Ovary (tissue), 9 donors: ENCODE data around the gene PCYOX1L. TPM values are rescaled to one million over a fixed set of nuclear protein-coding genes. Genes with fewer than 3 reads are reported as not detected.

Experiments used
- DNase-seq, 5 donors: peaks; one replicate each; pipeline ENCODE4 v3.0.0-alpha.2; 2019 to 2020
- H3K27ac ChIP-seq, 2 donors: fragments of 200-600 bp; one replicate each; pipeline versions ENCODE4 v1.5.1 to v1.8.0; 2019 to 2022
- H3K27me3 ChIP-seq: fragments of 200-600 bp; one replicate; pipeline ENCODE4 v1.8.0; 2022
- H3K36me3 ChIP-seq: fragments of 200-600 bp; sonication (generic); one replicate; pipeline ENCODE4 v1.5.1; 2019
- H3K4me1 ChIP-seq: one replicate; pipeline ENCODE4 v1.8.1; 2013; ENCODE audit warnings: mild to moderate bottlenecking, moderate library complexity; ENCODE audit not compliant: insufficient read depth
- H3K4me3 ChIP-seq: fragments of 200-600 bp; sonication (generic); one replicate; pipeline ENCODE4 v1.5.1; 2017
- H3K9me3 ChIP-seq, 2 donors: fragments of 200-600 bp in 1 of 2; sonication (generic) in 1 of 2; one replicate each; pipeline versions ENCODE4 v1.5.1 to v1.8.1; 2013 to 2019; ENCODE audit warnings: mild to moderate bottlenecking in 1 of 2, moderate library complexity in 1 of 2
- CTCF ChIP-seq, 3 donors: fragments of 450-650 bp in 2 of 3; fragments of 200-600 bp in 1 of 3; IDR thresholded peaks; one replicate each; pipeline versions ENCODE4 v1.5.1 to v1.8.0; 2016 to 2022; ENCODE audit warnings: antibody characterized with exemption in 3 of 3, mild to moderate bottlenecking in 1 of 3
- EP300 ChIP-seq: sonication (generic); formaldehyde crosslinking; IDR thresholded peaks from one replicate; pipeline ENCODE4 v1.6.1; 2017; ENCODE audit warnings: antibody characterized with exemption
- POLR2A ChIP-seq: fragments of 450-650 bp; IDR thresholded peaks from one replicate; pipeline ENCODE4 v1.6.1; 2017; ENCODE audit warnings: antibody characterized with exemption, mild to moderate bottlenecking, moderate library complexity
- WGBS, 3 donors: extraction: QIAGEN DNeasy Blood & Tissue Kit in 1 of 3; methylation state at CpG; one replicate each; pipeline versions ENCODE4 v1.1.5 to v1.1.7; 2013 to 2017; 5-methylcytosine and 5-hydroxymethylcytosine counted together
- intact Hi-C, 4 donors: fragments of 100-400 bp; cut with DNase I; formaldehyde crosslinking; loops; one replicate each; pipeline versions ENCODE4 v1.11.0 to v1.15.1; 2022 to 2023
- polyA plus RNA-seq, 2 donors: library from polyadenylated mRNA; stranded (reverse); fragments of 200-250 nt in 1 of 2; fragments of 350-450 nt in 1 of 2; fragmentation: Illumina TruSeq in 1 of 2; extraction: RNeasy Lipid Tissue Mini Kit (QIAGEN cat#74804) in 1 of 2; gene quantifications; one replicate each; pipeline ENCODE4 v1.2.3, GENCODE V29; 2013 to 2014
- total RNA-seq, 7 donors: library from RNA; depleted of rRNA in 2 of 7; stranded (reverse); fragments of >200 nt in 2 of 7; fragmentation: NEBNext Ultra II Directional in 3 of 7; extraction: Animal tissue kit (Norgen Biotek cat#: 25700) in 3 of 7; gene quantifications; one replicate each; pipeline versions ENCODE4 v1.1.0 to v1.2.4, GENCODE V29; 2016 to 2023
- donor health status: DM: no; HTN: no; CAD: no; lungs with moderate emphysema.
- donor health status: DM: no; HTN: no; CAD: no.
- donor health status: Bipolar disorder and iron deficiency.
- donor health status: DM: yes; HTN: yes; CAD: no.
- donor health status: DM: no; HTN: no; CAD: no.
- donor health status: DM: yes; HTN: yes; CAD: no.

Gene PCYOX1L
- total and polyA plus RNA-seq, 9 donors, result 5.8 to 15.2 (median 8.8) TPM

- no peaks in the 10 kb centered on the region for H3K36me3 ChIP-seq
Measured at GRCh38 chr5:149355688-149356087, 2.2 kb upstream of the PCYOX1L start.

GRCh38 chr5:149356391-149356790, 1.5 kb upstream of the PCYOX1L start:
- intact Hi-C loops, result no loop called here
- Histone ChIP-seq H3K27ac (no peak overlapping the region), H3K4me3 (no peak overlapping the region), H3K27me3 (no peaks in the 10 kb centered on the region), H3K4me1 (peaks cover 2% of the 10 kb centered on the region), H3K9me3 (no peaks in the 10 kb centered on the region), H3K36me3 (no peaks in the 10 kb centered on the region)
- 91 to 94% (median 91%) methylated on average over 8 of the region's 8 CpGs for WGBS, 3 donors
- no peak for DNase-seq
- TF ChIP-seq CTCF (IDR thresholded peaks at IDR 0.05) (no peak), POLR2A (no peak), EP300 (no peak)

More at GRCh38 chr5:149355688-149356087, 2.2 kb upstream of the PCYOX1L start:
- Histone ChIP-seq H3K9me3 (no peaks in the 10 kb centered on the region), H3K4me1 (peaks cover 2% of the 10 kb centered on the region), H3K4me3 (no peak overlapping the region), H3K27me3 (no peaks in the 10 kb centered on the region), H3K27ac (no peak overlapping the region)
- no peak for TF ChIP-seq CTCF (IDR thresholded peaks at IDR 0.05)
- TF ChIP-seq POLR2A, result no peak
- TF ChIP-seq EP300, result no peak
- 78 to 95% (median 89%) methylated on average over 1 of the region's 1 CpG for WGBS, 3 donors
- no peak for DNase-seq
- intact Hi-C loops, result no loop called here

- Histone ChIP-seq H3K36me3 (no peaks in the 10 kb centered on the region), H3K4me3 (peak overlapping the region; percentile 53), H3K27ac (peak overlapping the region; percentile 1 to 71), H3K27me3 (no peaks in the 10 kb centered on the region), H3K9me3 (no peaks in the 10 kb centered on the region), H3K4me1 (peaks cover 2% of the 10 kb centered on the region)
- intact Hi-C loops, result no loop called here
- WGBS, 3 donors, result 1% methylated on average over 18 of the region's 18 CpGs
- no peak for TF ChIP-seq EP300
- no peak for TF ChIP-seq POLR2A
- no peak for TF ChIP-seq CTCF (IDR thresholded peaks at IDR 0.05)
- peak; percentile 43 to 69 (median 68) for DNase-seq
Measured at GRCh38 chr5:149358294-149358651, 427 bp downstream of the PCYOX1L start.

GRCh38 chr5:149358868-149359495, 1.1 kb downstream of the PCYOX1L start:
- Histone ChIP-seq H3K4me3 (no peak overlapping the region), H3K27me3 (no peaks in the 10 kb centered on the region), H3K9me3 (no peaks in the 10 kb centered on the region), H3K36me3 (no peaks in the 10 kb centered on the region), H3K4me1 (peaks cover 2% of the 10 kb centered on the region), H3K27ac (no peak overlapping the region)
- intact Hi-C loops, result no loop called here
- WGBS, 3 donors, result 80 to 85% (median 82%) methylated on average over 8 of the region's 8 CpGs
- no peak for TF ChIP-seq POLR2A
- no peak for TF ChIP-seq CTCF (IDR thresholded peaks at IDR 0.05)
- no peak for TF ChIP-seq EP300
- no peak for DNase-seq
